Upper lobe of left lung (tissue), 6 donors: ENCODE data around the gene SESN2. TPM values are rescaled to one million over a fixed set of nuclear protein-coding genes. Genes with fewer than 3 reads are reported as not detected.
A peak's percentile ranks its signal among the peaks of the same experiment; 100 is the strongest.

Experiments used
- ATAC-seq, 2 donors: fragments of 200-7000 bp; cut with Tn5 transposase; one replicate each; pipeline ENCODE4 v1.9.1; 2022; ENCODE audit warnings: mild to moderate bottlenecking in 2 of 2, moderate library complexity in 2 of 2; ENCODE audit not compliant: low FRiP score in 2 of 2
- DNase-seq, 2 donors: peaks; one replicate each; pipeline ENCODE4 v3.0.0-alpha.2; 2019 to 2020
- H3K27ac ChIP-seq, 4 donors: fragments of 200-600 bp; sonication (generic); one replicate each; pipeline ENCODE4 v1.5.1; 2016 to 2019
- H3K27me3 ChIP-seq, 4 donors: fragments of 200-600 bp; sonication (generic); one replicate each; pipeline ENCODE4 v1.5.1; 2017 to 2019
- H3K36me3 ChIP-seq, 4 donors: fragments of 200-600 bp; sonication (generic); one replicate each; pipeline ENCODE4 v1.5.1; 2016 to 2019
- H3K4me1 ChIP-seq, 4 donors: fragments of 200-600 bp; sonication (generic); one replicate each; pipeline ENCODE4 v1.5.1; 2018 to 2019
- H3K4me3 ChIP-seq, 4 donors: fragments of 200-600 bp; sonication (generic); one replicate each; pipeline ENCODE4 v1.5.1; 2017 to 2019; ENCODE audit warnings: mild to moderate bottlenecking in 2 of 4, moderate library complexity in 1 of 4
- H3K9me3 ChIP-seq, 4 donors: fragments of 200-600 bp; sonication (generic); one replicate each; pipeline ENCODE4 v1.5.1; 2018 to 2019
- CTCF ChIP-seq, 6 experiments: fragments of 450-650 bp in 4 of 6; fragments of 200-600 bp in 2 of 6; sonication (generic) in 2 of 6; IDR thresholded peaks; one replicate each; pipeline ENCODE4 v1.5.1; 2016 to 2019; ENCODE audit warnings: antibody characterized with exemption in 6 of 6
- EP300 ChIP-seq, 4 donors: sonication (generic); formaldehyde crosslinking; IDR thresholded peaks; one replicate each; pipeline ENCODE4 v1.5.1; 2017; ENCODE audit warnings: antibody characterized with exemption in 4 of 4, control low read depth in 2 of 4
- POLR2A ChIP-seq, 4 donors: fragments of 450-650 bp; IDR thresholded peaks; one replicate each; pipeline ENCODE4 v1.5.1; 2016 to 2017; ENCODE audit warnings: antibody characterized with exemption in 4 of 4, mild to moderate bottlenecking in 2 of 4
- POLR2AphosphoS5 ChIP-seq, 2 donors: sonication (generic); formaldehyde crosslinking; IDR thresholded peaks; one replicate each; pipeline ENCODE4 v1.5.1; 2017; ENCODE audit warnings: antibody characterized with exemption in 2 of 2
- WGBS, 2 donors: methylation state at CpG; one replicate each; pipeline ENCODE4 v1.1.5; 2017 to 2018; 5-methylcytosine and 5-hydroxymethylcytosine counted together
- total RNA-seq, 6 donors: library from RNA; depleted of rRNA in 4 of 6; stranded (reverse); fragments of >200 nt in 4 of 6; gene quantifications; one replicate each; pipeline versions ENCODE4 v1.1.0 to v1.2.1, GENCODE V29; 2016 to 2021
- donor health status: DM: no; HTN: no; CAD: no; lungs with moderate emphysema.
- donor health status: DM: no; HTN: yes; CAD: no; lungs with severe emphysema.

Gene SESN2
- total RNA-seq, result 10 to 100 TPM in 5 of 6 donors, 1 to 10 TPM in 1; 9.6 to 18.1 (median 14.5) TPM

- peak within 1 kb of the TSS; percentile 68 to 95 (median 86) for H3K4me3 ChIP-seq
- TF ChIP-seq POLR2A (IDR thresholded peaks at IDR 0.05) (peak; percentile 88 to 100 (median 95)), CTCF (IDR thresholded peaks at IDR 0.05) (no peak), POLR2AphosphoS5 (IDR thresholded peaks at IDR 0.05) (peak; percentile 94 to 99), EP300 (IDR thresholded peaks at IDR 0.05) (no peak)
- no peaks in the 10 kb centered on the region for H3K9me3 ChIP-seq
- H3K27ac ChIP-seq, result peak within 1 kb of the TSS; percentile 89 to 93 (median 90)
- peak; percentile 98 to 100 for DNase-seq
- H3K27me3 ChIP-seq, result no peaks in the 10 kb centered on the region
- no peaks in the 10 kb centered on the region for H3K36me3 ChIP-seq
- peaks cover 15 to 32% (median 24%) of the 10 kb centered on the region in 4 donors for H3K4me1 ChIP-seq
- ATAC-seq, result peak; percentile 98 to 99
- 0 to 1% methylated on average over 5 to 20 of the region's 76 CpGs for WGBS, 2 donors
Measured at GRCh38 chr1:28259252-28259933, at the start of gene SESN2. Gene SESN2, plus strand, starts transcription at chr1:28259518. Its CDS starts 330 bp downstream, at chr1:28259848.

- TF ChIP-seq EP300 (IDR thresholded peaks at IDR 0.05) (no peak), POLR2AphosphoS5 (IDR thresholded peaks at IDR 0.05) (no peak), CTCF (IDR thresholded peaks at IDR 0.05) (no peak), POLR2A (IDR thresholded peaks at IDR 0.05) (no peak)
- peaks cover 0 to 8% (median 3%) of the 10 kb centered on the region in 4 donors for H3K4me1 ChIP-seq
Measured at GRCh38 chr1:28209700-28210099, 49.6 kb upstream of the SESN2 start.

GRCh38 chr1:28213315-28213714 lies 46.0 kb upstream of the SESN2 start:
- H3K27me3 ChIP-seq, result no peaks in the 10 kb centered on the region
- H3K4me1 ChIP-seq, result peaks cover 0 to 8% (median 3%) of the 10 kb centered on the region in 4 donors
- no peak overlapping the region for H3K4me3 ChIP-seq
- WGBS, 2 donors, result 77 to 94% methylated on average over 2 of the region's 2 CpGs
- ATAC-seq (no peak), DNase-seq (no peak)
- peaks cover 12 to 55% (median 20%) of the 10 kb centered on the region in 4 donors for H3K36me3 ChIP-seq
- TF ChIP-seq EP300 (IDR thresholded peaks at IDR 0.05), result no peak
- H3K27ac ChIP-seq, result no peak overlapping the region
- no peaks in the 10 kb centered on the region for H3K9me3 ChIP-seq

More at GRCh38 chr1:28209700-28210099, 49.6 kb upstream of the SESN2 start:
- DNase-seq, result no peak
- ATAC-seq, result no peak
- Histone ChIP-seq H3K27ac (peak overlapping the region in 3 of 4 donors; percentile 7 to 30 (median 23)), H3K4me3 (no peak overlapping the region), H3K27me3 (no peaks in the 10 kb centered on the region), H3K36me3 (peaks cover 14 to 84% (median 33%) of the 10 kb centered on the region in 4 donors), H3K9me3 (no peaks in the 10 kb centered on the region)
- WGBS, 2 donors, result 63% methylated on average over 1 of the region's 1 CpG

GRCh38 chr1:28229089-28229488 lies 30.2 kb upstream of the SESN2 start:
- H3K27ac ChIP-seq, result no peak overlapping the region
- H3K9me3 ChIP-seq, result no peaks in the 10 kb centered on the region
- H3K4me3 ChIP-seq, result no peak overlapping the region
- H3K27me3 ChIP-seq, result no peaks in the 10 kb centered on the region
- H3K4me1 ChIP-seq, result peaks cover 19 to 24% (median 21%) of the 10 kb centered on the region in 4 donors
- peaks cover 32 to 64% (median 45%) of the 10 kb centered on the region in 4 donors for H3K36me3 ChIP-seq
- TF ChIP-seq CTCF (IDR thresholded peaks at IDR 0.05), result no peak
- no peak for TF ChIP-seq POLR2A (IDR thresholded peaks at IDR 0.05)
- no peak for TF ChIP-seq EP300 (IDR thresholded peaks at IDR 0.05)
- no peak for TF ChIP-seq POLR2AphosphoS5 (IDR thresholded peaks at IDR 0.05)
- ATAC-seq (no peak), DNase-seq (no peak)

- DNase-seq (no peak), ATAC-seq (no peak)
- no peaks in the 10 kb centered on the region for H3K9me3 ChIP-seq
- H3K4me3 ChIP-seq, result no peak overlapping the region
- peaks cover 20 to 27% (median 21%) of the 10 kb centered on the region in 4 donors for H3K4me1 ChIP-seq
- no peak overlapping the region for H3K27ac ChIP-seq
- H3K36me3 ChIP-seq, result peaks cover 27 to 54% (median 41%) of the 10 kb centered on the region in 4 donors
- H3K27me3 ChIP-seq, result no peaks in the 10 kb centered on the region
- no peak for TF ChIP-seq POLR2AphosphoS5 (IDR thresholded peaks at IDR 0.05)
- TF ChIP-seq EP300 (IDR thresholded peaks at IDR 0.05), result no peak
- TF ChIP-seq CTCF (IDR thresholded peaks at IDR 0.05), result no peak
- no peak for TF ChIP-seq POLR2A (IDR thresholded peaks at IDR 0.05)
- 88 to 90% methylated on average over 2 of the region's 2 CpGs for WGBS, 2 donors
Measured at GRCh38 chr1:28229996-28230395, 29.3 kb upstream of the SESN2 start.
